Activated gamma-delta T cell treated with Interleukin-2 at 50 U/mL for 16 hours (primary cell): ENCODE results near the gene TLR10.
"Not testable (repeated sequence)": the region's sequence is repeated elsewhere in the genome, so short reads cannot be mapped to it uniquely, and the experiment has no call there.

Source experiments
- DNase-seq: peaks from one replicate; pipeline ENCODE4 v3.0.0-alpha.2; 2020

Gene TLR10

GRCh38 chr4:38782452-38783108, at the start of gene TLR10:
Gene TLR10 (minus strand): TSS chr4:38782990. CDS start chr4:38775590, 7,400 bp downstream.
- DNase-seq = peak; percentile 30

GRCh38 chr4:38832206-38832605, 49.4 kb upstream of the TLR10 start:
- no peak for DNase-seq

GRCh38 chr4:38831653-38832052, 48.9 kb upstream of the TLR10 start:
- no peak for DNase-seq

GRCh38 chr4:38829237-38829636, 46.4 kb upstream of the TLR10 start:
- DNase-seq = no peak

GRCh38 chr4:38823766-38824165, 41.0 kb upstream of the TLR10 start:
- DNase-seq = no peak

GRCh38 chr4:38822748-38823303, 40.0 kb upstream of the TLR10 start:
- no peak for DNase-seq

GRCh38 chr4:38821739-38822138, 38.9 kb upstream of the TLR10 start:
- DNase-seq = no peak

- no peak for DNase-seq
Observed at GRCh38 chr4:38820329-38821061, 37.7 kb upstream of the TLR10 start.

GRCh38 chr4:38819569-38819968, 36.8 kb upstream of the TLR10 start:
- no peak for DNase-seq

GRCh38 chr4:38818441-38818976, 35.7 kb upstream of the TLR10 start:
- no peak for DNase-seq

GRCh38 chr4:38815885-38816782, 33.3 kb upstream of the TLR10 start:
- no peak for DNase-seq

GRCh38 chr4:38814386-38814785, 31.6 kb upstream of the TLR10 start:
- DNase-seq = no peak

- no peak for DNase-seq
Observed at GRCh38 chr4:38811297-38811696, 28.5 kb upstream of the TLR10 start.

GRCh38 chr4:38807462-38807861, 24.7 kb upstream of the TLR10 start:
- DNase-seq = not testable (repeated sequence)

- DNase-seq = not testable (repeated sequence)
Observed at GRCh38 chr4:38806251-38806650, 23.5 kb upstream of the TLR10 start.

GRCh38 chr4:38805530-38806145, 22.8 kb upstream of the TLR10 start:
- no peak for DNase-seq

GRCh38 chr4:38804654-38805295, 22.0 kb upstream of the TLR10 start, which contains the start of gene TLR1:
Gene TLR1 (minus strand): TSS chr4:38804791. CDS start chr4:38798831, 5,960 bp downstream.
- no peak for DNase-seq

- DNase-seq = no peak
Observed at GRCh38 chr4:38803833-38804653, 21.3 kb upstream of the TLR10 start.

- DNase-seq = no peak
Observed at GRCh38 chr4:38802561-38803355, 20.0 kb upstream of the TLR10 start.

GRCh38 chr4:38800961-38801450, 18.2 kb upstream of the TLR10 start:
- DNase-seq = no peak
